IgD-negative memory B cell (primary cell): Measurements from ENCODE around the gene FAM83F. TPM values are rescaled to one million over a fixed set of nuclear protein-coding genes. Genes with fewer than 3 reads are reported as not detected.
A peak's percentile ranks its signal among the peaks of the same experiment; 100 is the strongest.

ENCODE experiments used
- H3K27ac Mint-ChIP-seq, 3 donors: one replicate each; pipeline ENCODE4 v1.8.0; 2020 to 2022; ENCODE audit warnings: mild to moderate bottlenecking in 3 of 3, mixed read lengths in 3 of 3, moderate library complexity in 1 of 3
- H3K27me3 Mint-ChIP-seq: one replicate; pipeline ENCODE4 v1.8.0; 2021; ENCODE audit warnings: mixed read lengths
- H3K36me3 Mint-ChIP-seq: one replicate; pipeline ENCODE4 v1.8.0; 2020; ENCODE audit warnings: mild to moderate bottlenecking, mixed read lengths
- H3K4me1 Mint-ChIP-seq, 3 donors: one replicate each; pipeline ENCODE4 v1.8.0; 2020 to 2022; ENCODE audit warnings: mixed read lengths in 3 of 3, mild to moderate bottlenecking in 1 of 3
- H3K4me3 Mint-ChIP-seq, 4 donors: one replicate each; pipeline ENCODE4 v1.8.0; 2020 to 2022; ENCODE audit warnings: mild to moderate bottlenecking in 4 of 4, mixed read lengths in 4 of 4, moderate library complexity in 3 of 4
- H3K9me3 Mint-ChIP-seq, 3 donors: one replicate each; pipeline ENCODE4 v1.8.0; 2020 to 2021; ENCODE audit warnings: mixed read lengths in 3 of 3, mild to moderate bottlenecking in 1 of 3
- polyA plus RNA-seq: library from polyadenylated mRNA; unstranded; fragments of 300-500 nt; fragmentation: Illumina TruSeq; gene quantifications from one replicate; pipeline ENCODE4 v1.2.3, GENCODE V29; 2021

The FAM83F gene
- polyA plus RNA-seq, 1 donor from 2014 or later: not detected

DNA sequence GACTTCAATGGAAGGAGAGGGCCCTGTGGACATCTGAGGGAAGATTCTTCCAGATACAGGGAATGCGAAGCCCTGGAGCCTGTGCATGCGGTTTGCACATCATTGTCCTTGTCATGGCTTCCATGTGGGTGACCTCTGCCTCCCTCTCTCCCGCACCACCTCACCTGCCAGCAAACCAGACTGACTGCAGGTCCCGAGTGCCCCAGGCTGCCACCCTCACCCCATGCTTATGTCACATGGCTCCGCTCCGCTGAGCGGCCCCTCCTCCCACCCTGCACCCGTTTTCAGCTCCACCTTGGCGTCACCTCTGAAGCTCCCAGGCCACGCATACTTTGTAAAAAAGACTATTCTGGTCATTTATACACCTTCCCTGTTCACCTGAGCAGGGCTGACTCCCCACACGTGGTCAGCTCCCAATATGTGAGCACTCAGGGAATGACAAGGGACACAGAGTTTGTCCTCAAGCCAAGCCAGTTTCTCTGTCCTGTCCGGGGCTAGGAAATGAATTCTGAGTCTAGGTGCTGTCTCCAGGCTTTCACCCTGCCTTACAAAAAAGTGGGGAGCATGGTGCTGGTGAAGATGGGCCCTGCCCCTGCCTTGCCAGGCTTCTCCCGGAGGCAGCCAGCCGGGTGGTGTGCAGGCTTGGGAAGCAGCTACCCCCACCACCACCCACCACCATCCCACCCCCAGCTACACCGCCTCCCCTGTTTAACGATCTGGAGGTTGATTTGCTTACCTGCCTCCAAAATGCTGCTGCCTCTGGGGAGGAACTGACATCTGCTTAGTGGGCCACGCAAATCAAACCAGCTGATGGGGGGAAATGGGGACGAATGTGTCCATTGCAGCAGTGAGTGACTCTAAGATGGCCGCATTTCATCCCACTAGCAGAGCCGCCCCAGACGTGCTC is 32.7 kb downstream of the FAM83F start:
- H3K36me3 Mint-ChIP-seq: no peaks in the 10 kb centered on the region
- peaks cover 2 to 5% (median 3%) of the 10 kb centered on the region in 3 donors for H3K4me1 Mint-ChIP-seq
- no peak overlapping the region for H3K27ac Mint-ChIP-seq
- no peaks in the 10 kb centered on the region for H3K9me3 Mint-ChIP-seq
- peaks cover 6% of the 10 kb centered on the region for H3K27me3 Mint-ChIP-seq
- H3K4me3 Mint-ChIP-seq: no peak overlapping the region

DNA sequence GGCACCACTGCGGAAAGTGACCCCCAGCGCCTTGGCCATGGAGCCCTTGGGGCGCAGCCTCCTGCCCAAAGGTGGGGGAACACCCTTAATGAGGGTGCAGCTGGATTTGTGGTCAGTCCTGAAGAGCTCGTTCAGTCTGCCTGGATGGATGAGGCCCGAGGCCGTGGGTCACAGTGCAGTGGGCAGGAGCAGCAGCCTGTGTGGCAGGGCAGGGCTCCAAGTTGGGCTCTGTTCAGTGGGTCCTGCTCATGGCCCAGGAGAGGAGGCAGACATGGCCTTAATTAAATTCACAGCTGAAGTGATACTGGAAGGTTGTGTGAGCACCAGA is 33.3 kb downstream of the FAM83F start:
- Mint-ChIP-seq H3K4me1 (peaks cover 2 to 5% (median 3%) of the 10 kb centered on the region in 3 donors), H3K27ac (no peak overlapping the region)

DNA sequence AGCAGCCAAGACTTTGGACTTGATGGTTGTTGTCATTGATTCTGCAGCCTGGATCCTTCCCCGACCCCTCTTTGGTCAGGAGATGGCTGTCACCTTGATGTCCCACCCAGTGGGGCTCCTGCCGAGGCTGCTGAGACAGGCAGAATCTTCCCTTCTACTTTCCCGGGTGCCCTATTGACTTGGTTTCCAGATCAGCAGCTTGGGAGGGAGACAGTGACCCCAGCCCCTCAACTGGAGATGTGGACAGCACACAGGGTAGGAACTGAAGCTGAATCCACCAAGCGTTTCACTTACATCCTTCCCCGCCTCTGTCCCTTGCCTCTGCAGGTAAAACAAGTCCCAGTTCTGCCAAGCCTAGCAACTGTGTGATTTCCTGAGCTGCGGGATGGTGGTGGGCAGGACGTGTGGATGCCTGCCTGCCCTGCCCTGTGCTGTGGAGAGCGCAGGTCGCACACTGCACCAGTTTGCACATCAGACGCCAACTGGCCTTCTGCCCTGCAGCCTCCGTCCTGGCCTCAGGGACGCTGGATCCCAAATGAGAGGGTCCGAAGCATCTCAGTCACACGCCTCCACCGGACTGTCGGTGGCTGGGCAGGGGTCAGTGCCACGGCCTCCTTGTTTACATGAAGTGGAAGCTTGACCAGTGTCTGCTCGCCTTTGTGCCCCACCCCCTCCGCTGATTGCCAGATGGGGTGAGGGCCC is 34.6 kb downstream of the FAM83F start:
- Mint-ChIP-seq H3K27ac (no peak overlapping the region), H3K4me1 (peaks cover 2 to 5% (median 3%) of the 10 kb centered on the region in 3 donors)

More for the DNA sequence above, 33.3 kb downstream of the FAM83F start:
- H3K4me3 Mint-ChIP-seq: no peak overlapping the region
- peaks cover 6% of the 10 kb centered on the region for H3K27me3 Mint-ChIP-seq
- no peaks in the 10 kb centered on the region for H3K9me3 Mint-ChIP-seq
- no peaks in the 10 kb centered on the region for H3K36me3 Mint-ChIP-seq

DNA sequence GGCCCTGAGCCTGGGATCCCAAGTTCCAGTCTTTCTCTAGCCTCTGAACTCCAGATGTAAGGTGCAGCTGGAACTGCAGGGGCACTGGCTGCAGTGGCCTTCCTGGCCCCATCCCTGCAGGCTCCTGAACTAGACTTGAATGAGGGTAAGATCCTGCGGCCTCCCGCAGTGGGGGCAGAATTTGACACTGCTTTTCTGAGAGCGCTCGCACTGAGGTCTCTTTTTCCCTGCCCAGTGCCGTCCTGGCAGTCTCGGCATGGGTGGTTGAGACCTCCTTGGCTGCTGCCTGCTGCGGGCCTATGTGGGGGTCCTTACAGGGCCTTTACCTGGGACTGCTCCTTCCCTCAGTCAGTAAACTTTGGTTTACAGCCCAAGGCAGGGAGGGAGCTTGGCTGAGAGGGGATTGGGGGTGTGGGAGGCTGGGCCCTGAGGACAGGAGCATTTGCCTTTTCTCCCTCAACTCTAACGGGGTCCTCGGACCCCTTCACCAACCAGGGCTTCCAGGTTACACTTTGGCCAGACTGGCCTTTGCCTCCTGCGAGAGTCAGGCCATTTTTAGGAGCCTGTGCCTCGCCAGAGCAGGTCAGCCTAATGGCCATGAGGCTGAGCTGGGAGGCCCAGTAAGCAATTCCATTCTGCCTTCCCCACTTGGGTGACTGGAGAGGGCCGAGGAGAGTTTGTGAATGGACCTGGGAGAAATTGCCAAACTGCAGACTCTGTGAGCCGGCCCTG is 35.4 kb downstream of the FAM83F start:
- Mint-ChIP-seq H3K36me3 (no peaks in the 10 kb centered on the region), H3K4me1 (no peaks in the 10 kb centered on the region), H3K9me3 (no peaks in the 10 kb centered on the region), H3K27me3 (peaks cover 7% of the 10 kb centered on the region), H3K4me3 (no peak overlapping the region), H3K27ac (no peak overlapping the region)

More for the DNA sequence above, 34.6 kb downstream of the FAM83F start:
- Mint-ChIP-seq H3K4me3 (no peak overlapping the region), H3K36me3 (no peaks in the 10 kb centered on the region), H3K9me3 (no peaks in the 10 kb centered on the region), H3K27me3 (peaks cover 5% of the 10 kb centered on the region)

DNA sequence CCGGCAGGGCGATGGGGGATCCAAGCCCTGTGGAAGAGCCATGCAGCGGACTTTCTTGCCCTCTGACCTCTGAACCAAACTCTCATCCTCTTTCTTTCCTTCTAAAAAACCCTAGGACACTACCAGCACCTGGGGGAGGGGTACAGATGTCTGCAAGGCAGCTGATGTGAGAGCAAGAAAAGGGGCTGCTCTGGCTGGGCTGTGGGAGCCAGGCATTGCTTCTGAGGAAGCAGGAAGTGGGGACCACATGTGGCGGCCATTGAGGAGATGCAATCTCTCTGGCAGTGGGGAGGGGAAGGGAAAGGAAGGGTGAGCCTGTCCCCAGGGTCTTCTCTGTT is 36.0 kb downstream of the FAM83F start:
- H3K27me3 Mint-ChIP-seq: peaks cover 7% of the 10 kb centered on the region
- no peaks in the 10 kb centered on the region for H3K4me1 Mint-ChIP-seq
- H3K36me3 Mint-ChIP-seq: no peaks in the 10 kb centered on the region
- H3K4me3 Mint-ChIP-seq: no peak overlapping the region
- H3K27ac Mint-ChIP-seq: no peak overlapping the region
- H3K9me3 Mint-ChIP-seq: no peaks in the 10 kb centered on the region

GRCh38 chr22:40031766-40032470 is 37.2 kb downstream of the FAM83F start:
- peaks cover 0 to 2% (median 0%) of the 10 kb centered on the region in 3 donors for H3K4me1 Mint-ChIP-seq
- peaks cover 7% of the 10 kb centered on the region for H3K27me3 Mint-ChIP-seq
- no peaks in the 10 kb centered on the region for H3K9me3 Mint-ChIP-seq
- H3K27ac Mint-ChIP-seq: no peak overlapping the region
- H3K36me3 Mint-ChIP-seq: peaks cover 2% of the 10 kb centered on the region
- H3K4me3 Mint-ChIP-seq: no peak overlapping the region

DNA sequence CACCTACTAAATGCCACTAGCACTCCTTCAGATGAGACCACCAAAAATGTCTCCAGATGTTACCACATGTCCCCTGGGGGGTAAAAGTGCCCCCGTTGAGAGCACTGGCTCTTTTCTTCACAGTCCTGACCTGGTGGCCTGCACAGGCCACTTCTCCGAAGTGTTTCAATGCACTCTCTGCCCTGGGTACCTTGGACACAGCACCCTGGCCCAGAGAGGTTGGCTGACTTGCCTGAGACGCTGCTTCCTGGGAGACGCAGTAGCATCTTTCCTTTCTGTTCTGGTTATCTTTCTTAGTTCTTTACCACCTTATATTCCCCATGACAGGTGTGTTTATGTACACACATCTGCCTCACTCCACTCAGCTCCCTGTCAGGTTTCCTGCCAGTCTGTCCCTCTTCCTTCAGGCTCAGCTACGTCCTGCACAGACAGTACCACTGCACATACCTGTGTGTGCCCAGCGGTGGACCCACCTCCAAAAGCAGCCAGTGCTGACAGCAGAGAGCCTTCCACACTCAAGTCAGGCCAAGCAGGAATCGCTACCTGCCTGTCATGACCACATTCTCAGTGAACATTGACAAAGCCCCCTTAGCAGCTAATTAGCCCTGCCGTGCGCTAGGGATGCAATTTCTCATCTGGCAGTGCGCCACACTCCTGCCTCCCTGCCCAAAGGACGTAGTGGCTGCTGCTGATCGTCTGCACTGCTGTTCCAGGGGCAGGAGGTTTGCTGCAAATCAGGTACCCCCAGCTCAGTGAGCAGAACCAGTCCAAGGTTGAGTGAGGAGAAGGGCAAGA is 39.0 kb downstream of the FAM83F start:
- Mint-ChIP-seq H3K9me3 (no peaks in the 10 kb centered on the region), H3K4me3 (no peak overlapping the region), H3K27ac (no peak overlapping the region), H3K4me1 (peaks cover 0 to 2% (median 0%) of the 10 kb centered on the region in 3 donors), H3K27me3 (peaks cover 20% of the 10 kb centered on the region), H3K36me3 (peaks cover 2% of the 10 kb centered on the region)

- H3K9me3 Mint-ChIP-seq: no peaks in the 10 kb centered on the region
- no peak overlapping the region for H3K27ac Mint-ChIP-seq
- peaks cover 25% of the 10 kb centered on the region for H3K27me3 Mint-ChIP-seq
- no peak overlapping the region for H3K4me3 Mint-ChIP-seq
- H3K4me1 Mint-ChIP-seq: peaks cover 0 to 2% (median 0%) of the 10 kb centered on the region in 3 donors
- H3K36me3 Mint-ChIP-seq: peaks cover 2% of the 10 kb centered on the region
Measured at GRCh38 chr22:40035351-40035750, 40.6 kb downstream of the FAM83F start.

DNA sequence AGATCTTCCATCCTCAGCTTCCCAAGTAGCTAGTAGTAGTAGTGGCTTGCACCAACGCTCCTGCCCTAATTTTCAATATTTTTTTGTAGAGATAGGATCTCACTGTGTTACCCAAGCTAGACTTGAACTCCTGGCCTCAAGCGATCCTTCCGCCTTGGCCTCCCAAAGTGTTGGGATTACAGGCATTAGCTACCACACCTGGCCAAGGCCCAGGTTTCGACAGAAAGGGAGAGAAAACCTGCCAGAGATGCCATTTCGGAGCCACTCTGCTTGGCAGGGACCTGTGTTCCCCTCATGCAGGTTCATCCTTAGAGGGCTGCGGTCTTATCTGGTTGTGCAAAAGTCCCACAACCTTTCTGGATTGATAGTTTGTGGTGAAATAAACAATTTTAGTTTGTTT is 41.4 kb downstream of the FAM83F start:
- H3K4me1 Mint-ChIP-seq: peaks cover 0 to 2% (median 0%) of the 10 kb centered on the region in 3 donors
- peaks cover 2% of the 10 kb centered on the region for H3K36me3 Mint-ChIP-seq
- H3K27me3 Mint-ChIP-seq: peaks cover 25% of the 10 kb centered on the region
- no peak overlapping the region for H3K4me3 Mint-ChIP-seq
- no peaks in the 10 kb centered on the region for H3K9me3 Mint-ChIP-seq
- peak overlapping the region in 1 of 3 donors; percentile 46 for H3K27ac Mint-ChIP-seq

GRCh38 chr22:40036591-40037225 is 42.0 kb downstream of the FAM83F start:
- Mint-ChIP-seq H3K4me1 (peaks cover 0 to 2% (median 0%) of the 10 kb centered on the region in 3 donors), H3K36me3 (peaks cover 2% of the 10 kb centered on the region), H3K27ac (no peak overlapping the region), H3K4me3 (no peak overlapping the region), H3K27me3 (peaks cover 25% of the 10 kb centered on the region), H3K9me3 (no peaks in the 10 kb centered on the region)

GRCh38 chr22:40037320-40037719 is 42.6 kb downstream of the FAM83F start:
- peaks cover 25% of the 10 kb centered on the region for H3K27me3 Mint-ChIP-seq
- H3K9me3 Mint-ChIP-seq: no peaks in the 10 kb centered on the region
- H3K36me3 Mint-ChIP-seq: peaks cover 2% of the 10 kb centered on the region
- H3K4me3 Mint-ChIP-seq: no peak overlapping the region
- peak overlapping the region in 1 of 3 donors; percentile 53 for H3K27ac Mint-ChIP-seq
- peaks cover 0 to 2% (median 0%) of the 10 kb centered on the region in 3 donors for H3K4me1 Mint-ChIP-seq

- Mint-ChIP-seq H3K4me1 (peaks cover 0 to 7% (median 4%) of the 10 kb centered on the region in 3 donors), H3K27me3 (peaks cover 21% of the 10 kb centered on the region), H3K9me3 (no peaks in the 10 kb centered on the region), H3K4me3 (no peak overlapping the region), H3K36me3 (peaks cover 3% of the 10 kb centered on the region), H3K27ac (peak overlapping the region in 2 of 3 donors; percentile 16 to 38)
Measured at GRCh38 chr22:40039482-40040115, 44.8 kb downstream of the FAM83F start.

DNA sequence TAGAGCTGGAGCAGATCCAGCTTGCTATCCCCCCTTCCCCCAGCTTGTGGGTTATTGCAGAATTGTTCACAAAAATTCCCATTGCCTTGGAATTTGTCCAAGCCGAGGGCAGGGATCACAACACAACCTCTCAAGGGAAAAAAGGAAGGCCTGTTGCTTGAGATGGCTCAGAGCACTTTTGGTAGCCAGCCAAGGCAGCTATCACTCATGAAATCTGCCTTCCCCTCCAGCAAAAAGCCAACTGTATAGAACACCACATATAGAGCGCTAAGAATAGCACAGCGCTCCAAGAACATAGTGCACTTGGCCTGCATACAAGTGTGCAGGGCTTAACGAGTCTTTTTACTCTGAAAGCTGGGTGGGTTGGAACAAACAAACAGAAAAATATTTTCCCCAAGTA is 46.2 kb downstream of the FAM83F start:
- no peak overlapping the region for H3K4me3 Mint-ChIP-seq
- H3K27me3 Mint-ChIP-seq: peaks cover 19% of the 10 kb centered on the region

More for the DNA sequence above, 46.2 kb downstream of the FAM83F start:
- H3K9me3 Mint-ChIP-seq: no peaks in the 10 kb centered on the region
- no peak overlapping the region for H3K27ac Mint-ChIP-seq
- peaks cover 1 to 9% (median 4%) of the 10 kb centered on the region in 3 donors for H3K4me1 Mint-ChIP-seq
- peaks cover 2% of the 10 kb centered on the region for H3K36me3 Mint-ChIP-seq
